ENCODE measurements around the gene HSFX1.
"Not testable (repeated sequence)": the region's sequence is repeated elsewhere in the genome, so short reads cannot be mapped to it uniquely, and the experiment has no call there.

Gene HSFX1

GRCh38 chrX:149773768-149774167 lies at the start of gene HSFX1:
TSS of gene HSFX1 (plus strand) at chrX:149774068. CDS start at chrX:149774682, 614 bp downstream.
- not testable (repeated sequence) for DNase-seq (ENCODE audit: low spot score)

GRCh38 chrX:149727308-149727707 lies 46.6 kb upstream of the HSFX1 start:
- not testable (repeated sequence) for DNase-seq (ENCODE audit: low spot score)

GRCh38 chrX:149742269-149742668 lies 31.6 kb upstream of the HSFX1 start:
- not testable (repeated sequence) for DNase-seq (ENCODE audit: low spot score)

- DNase-seq (ENCODE audit: low spot score): not testable (repeated sequence)
Observed at GRCh38 chrX:149746390-149747007, 27.4 kb upstream of the HSFX1 start.

GRCh38 chrX:149757206-149758067 lies 16.4 kb upstream of the HSFX1 start:
- DNase-seq (ENCODE audit: low spot score): no peak

- DNase-seq (ENCODE audit: low spot score): no peak
Observed at GRCh38 chrX:149758068-149758714, 15.7 kb upstream of the HSFX1 start.

- not testable (repeated sequence) for DNase-seq (ENCODE audit: low spot score)
Observed at GRCh38 chrX:149758715-149759078, 15.2 kb upstream of the HSFX1 start.

GRCh38 chrX:149759824-149760223 lies 14.0 kb upstream of the HSFX1 start:
- DNase-seq (ENCODE audit: low spot score): no peak

GRCh38 chrX:149760965-149761364 lies 12.9 kb upstream of the HSFX1 start:
- no peak for DNase-seq (ENCODE audit: low spot score)

GRCh38 chrX:149761858-149762674 lies 11.8 kb upstream of the HSFX1 start:
- DNase-seq (ENCODE audit: low spot score): not testable (repeated sequence)

- no peak for DNase-seq (ENCODE audit: low spot score)
Observed at GRCh38 chrX:149762696-149763614, 10.9 kb upstream of the HSFX1 start.

- DNase-seq (ENCODE audit: low spot score): not testable (repeated sequence)
Observed at GRCh38 chrX:149770344-149770743, 3.5 kb upstream of the HSFX1 start.

- DNase-seq (ENCODE audit: low spot score): not testable (repeated sequence)
Observed at GRCh38 chrX:149773026-149773425, 842 bp upstream of the HSFX1 start.

- DNase-seq (ENCODE audit: low spot score): not testable (repeated sequence)
Observed at GRCh38 chrX:149777999-149778398, 4.1 kb downstream of the HSFX1 start.

- DNase-seq (ENCODE audit: low spot score): not testable (repeated sequence)
Observed at GRCh38 chrX:149781727-149782126, 7.9 kb downstream of the HSFX1 start, which contains the start of gene MAGEA9. TSS of gene MAGEA9 (plus strand) at chrX:149781930. CDS start at chrX:149786211, 4,281 bp downstream.

GRCh38 chrX:149795531-149795930 lies 21.7 kb downstream of the HSFX1 start:
- not testable (repeated sequence) for DNase-seq (ENCODE audit: low spot score)

- no peak for DNase-seq (ENCODE audit: low spot score)
Observed at GRCh38 chrX:149799095-149799714, 25.3 kb downstream of the HSFX1 start.

- no peak for DNase-seq (ENCODE audit: low spot score)
Observed at GRCh38 chrX:149799938-149800337, 26.1 kb downstream of the HSFX1 start.

GRCh38 chrX:149803458-149804062 lies 29.7 kb downstream of the HSFX1 start:
- no peak for DNase-seq (ENCODE audit: low spot score)

GRCh38 chrX:149804102-149804501 lies 30.2 kb downstream of the HSFX1 start:
- DNase-seq (ENCODE audit: low spot score): no peak
